HEK293T (cell line): ENCODE results near the gene ZMIZ1.

Experiments
- CTCF ChIA-PET: fragments of 350-600 bp; formaldehyde crosslinking; extraction: SDS; loops from one replicate; lab custom pipeline; 2021; ENCODE audit warnings: antibody characterized with exemption, inconsistent platforms; lab: Yijun Ruan, JAX
- POLR2A ChIA-PET: fragments of 350-600 bp; formaldehyde crosslinking; extraction: SDS; loops from one replicate; lab custom pipeline; 2020; ENCODE audit warnings: antibody characterized with exemption, inconsistent platforms; lab: Yijun Ruan, JAX
- DNase-seq: peaks from one replicate; pipeline ENCODE4 v3.0.0; 2012; ENCODE audit warnings: mixed read lengths; ENCODE audit errors: extremely low spot score
- ARNT ChIP-seq: fragments of 450-650 bp; IDR thresholded peaks from 2 replicates; pipeline ENCODE4 v1.6.1; 2017; ENCODE audit warnings: mild to moderate bottlenecking
- BHLHE40 ChIP-seq: fragments of 450-650 bp; IDR thresholded peaks from 2 replicates; pipeline ENCODE4 v1.6.1; 2016; ENCODE audit warnings: mild to moderate bottlenecking, moderate library complexity, borderline replicate concordance
- CTBP1 ChIP-seq: fragments of 450-650 bp; IDR thresholded peaks from 2 replicates; pipeline ENCODE4 v1.6.1; 2016; ENCODE audit warnings: borderline replicate concordance
- ELF4 ChIP-seq: fragments of 450-650 bp; IDR thresholded peaks from 2 replicates; pipeline ENCODE4 v1.6.1; 2017; ENCODE audit warnings: antibody characterized with exemption
- FOXA1 ChIP-seq: fragments of 450-650 bp; IDR thresholded peaks from 2 replicates; pipeline ENCODE4 v1.6.1; 2016; ENCODE audit warnings: mild to moderate bottlenecking
- FOXK2 ChIP-seq: fragments of 450-650 bp; IDR thresholded peaks from 2 replicates; pipeline ENCODE4 v1.6.1; 2016; ENCODE audit warnings: mild to moderate bottlenecking
- FOXM1 ChIP-seq: fragments of 450-650 bp; IDR thresholded peaks from 2 replicates; pipeline ENCODE4 v1.6.1; 2017; ENCODE audit warnings: mild to moderate bottlenecking, borderline replicate concordance
- HDGF ChIP-seq: fragments of 450-650 bp; IDR thresholded peaks from 2 replicates; pipeline ENCODE4 v1.6.1; 2017; ENCODE audit warnings: antibody characterized with exemption, borderline replicate concordance
- L3MBTL2 ChIP-seq: fragments of 450-650 bp; conservative IDR thresholded peaks from 2 replicates; pipeline ENCODE4 v1.6.1; 2016; ENCODE audit warnings: mild to moderate bottlenecking
- LEF1 ChIP-seq: fragments of 450-650 bp; IDR thresholded peaks from 2 replicates; pipeline ENCODE4 v1.6.1; 2017; ENCODE audit warnings: mild to moderate bottlenecking, borderline replicate concordance
- NFRKB ChIP-seq: fragments of 450-650 bp; IDR thresholded peaks from 2 replicates; pipeline ENCODE4 v1.6.1; 2016; ENCODE audit warnings: mild to moderate bottlenecking, moderate library complexity
- PKNOX1 ChIP-seq: fragments of 450-650 bp; IDR thresholded peaks from 2 replicates; pipeline ENCODE4 v1.6.1; 2016
- SP1 ChIP-seq: fragments of 450-650 bp; IDR thresholded peaks from 2 replicates; pipeline ENCODE4 v1.6.1; 2017
- SUZ12 ChIP-seq: fragments of 450-650 bp; IDR thresholded peaks from 2 replicates; pipeline ENCODE4 v1.6.1; 2016; ENCODE audit warnings: mild to moderate bottlenecking
- TARDBP ChIP-seq: fragments of 450-650 bp; IDR thresholded peaks from 2 replicates; pipeline ENCODE4 v1.6.1; 2016
- ZNF384 ChIP-seq: fragments of 450-650 bp; IDR thresholded peaks from 2 replicates; pipeline ENCODE4 v1.6.1; 2016

ZMIZ1 gene

GRCh38 chr10:79263939-79264338, 195.2 kb downstream of the ZMIZ1 start:
- ChIA-PET CTCF (no interaction called here), POLR2A (interaction anchor here (2.3 kb wide), 1 partner anchor 22 kb away, joined by 7 read pairs; no protein-coding TSS in a partner anchor)
- no peak for DNase-seq
- TF ChIP-seq ARNT, result no peak
- no peak for TF ChIP-seq PKNOX1
- no peak for TF ChIP-seq ZNF384
- TF ChIP-seq TARDBP, result no peak
- no peak for TF ChIP-seq HDGF
- TF ChIP-seq BHLHE40, result no peak
- no peak for TF ChIP-seq NFRKB
- no peak for TF ChIP-seq L3MBTL2
- TF ChIP-seq LEF1, result no peak
- TF ChIP-seq FOXM1, result no peak
- TF ChIP-seq ELF4, result no peak
- TF ChIP-seq SP1, result no peak
- no peak for TF ChIP-seq SUZ12
- no peak for TF ChIP-seq FOXA1
- TF ChIP-seq FOXK2, result no peak
- TF ChIP-seq CTBP1, result no peak

- DNase-seq, result no peak
- no peak for TF ChIP-seq FOXM1
- ChIA-PET CTCF (no interaction called here), POLR2A (interaction anchor here (2.3 kb wide), 1 partner anchor 23 kb away, joined by 7 read pairs; no protein-coding TSS in a partner anchor)
Measured at GRCh38 chr10:79264942-79265341, 196.2 kb downstream of the ZMIZ1 start.

DNA sequence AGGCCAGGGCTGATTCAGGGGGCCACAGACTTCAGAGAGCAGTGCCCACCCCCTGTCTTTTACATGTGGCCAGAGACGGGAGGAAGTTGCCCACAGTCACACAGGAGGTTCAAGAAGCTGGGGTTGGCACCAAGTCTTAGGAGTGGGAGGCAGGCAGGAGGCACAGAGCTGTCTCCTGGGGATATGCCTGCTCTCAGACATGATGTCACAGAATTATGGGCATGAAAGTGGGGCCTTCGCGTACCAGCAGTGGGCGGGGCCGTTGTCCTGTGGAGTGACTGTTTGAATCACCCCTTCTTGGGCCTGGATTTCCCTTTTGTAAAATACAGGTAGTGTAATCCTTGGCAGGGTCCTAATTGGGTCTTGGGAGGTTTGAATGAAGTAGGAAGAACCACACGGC, 197.3 kb downstream of the ZMIZ1 start:
- no peak for DNase-seq
- CTCF ChIA-PET, result no interaction called here
- POLR2A ChIA-PET, result no interaction called here
- TF ChIP-seq ARNT (no peak), FOXM1 (no peak), CTBP1 (no peak), SP1 (no peak), ZNF384 (no peak), SUZ12 (no peak), BHLHE40 (no peak), PKNOX1 (no peak), TARDBP (no peak), LEF1 (no peak), NFRKB (no peak), HDGF (no peak), ELF4 (no peak), FOXA1 (no peak), L3MBTL2 (no peak), FOXK2 (no peak)

- DNase-seq, result no peak
- no peak for TF ChIP-seq ZNF384
- TF ChIP-seq FOXK2, result no peak
- no peak for TF ChIP-seq NFRKB
- no peak for TF ChIP-seq PKNOX1
- TF ChIP-seq LEF1, result no peak
- no peak for TF ChIP-seq FOXA1
- no peak for TF ChIP-seq FOXM1
- no peak for TF ChIP-seq TARDBP
- TF ChIP-seq HDGF, result no peak
- no peak for TF ChIP-seq CTBP1
- ChIA-PET CTCF (no interaction called here), POLR2A (no interaction called here)
Measured at GRCh38 chr10:79266543-79267312, 198.0 kb downstream of the ZMIZ1 start.

GRCh38 chr10:79267499-79267898, 198.7 kb downstream of the ZMIZ1 start:
- TF ChIP-seq LEF1 (no peak), NFRKB (no peak), TARDBP (no peak), SP1 (no peak), PKNOX1 (no peak), FOXA1 (no peak)
- no peak for DNase-seq
- ChIA-PET POLR2A (no interaction called here), CTCF (no interaction called here)

GRCh38 chr10:79268161-79268601, 199.4 kb downstream of the ZMIZ1 start:
- CTCF ChIA-PET, result no interaction called here
- POLR2A ChIA-PET, result interaction anchor here (1.5 kb wide), 1 partner anchor 25 kb away, joined by 4 read pairs; no protein-coding TSS in a partner anchor
- no peak for DNase-seq
- TF ChIP-seq ARNT (no peak), TARDBP (no peak), FOXK2 (no peak), SP1 (no peak), NFRKB (no peak), PKNOX1 (no peak), SUZ12 (no peak), LEF1 (no peak), FOXA1 (no peak), ZNF384 (no peak), FOXM1 (no peak), ELF4 (no peak)
